H9 (cell line): ENCODE measurements around the gene OR9I1. TPM values are rescaled to one million over a fixed set of nuclear protein-coding genes. Genes with fewer than 3 reads are reported as not detected.

ENCODE experiments used
- DNase-seq: peaks from one replicate; pipeline ENCODE4 v3.0.0-alpha.2; 2017
- H2AFZ ChIP-seq: one replicate; pipeline ENCODE4 v1.6.1; 2013; ENCODE audit warnings: mild to moderate bottlenecking, low read length, control low read depth, moderate library complexity
- H2AK5ac ChIP-seq: 2 replicates; pipeline ENCODE4 v1.6.1; 2013; ENCODE audit warnings: low read length, control low read depth, mixed read lengths; ENCODE audit not compliant: insufficient read length
- H2BK120ac ChIP-seq: one replicate; pipeline ENCODE4 v1.6.1; 2013; ENCODE audit warnings: low read depth, mild to moderate bottlenecking, low read length, control low read depth, inconsistent platforms; ENCODE audit not compliant: poor library complexity, severe bottlenecking
- H2BK12ac ChIP-seq: 2 replicates; pipeline ENCODE4 v1.6.1; 2013; ENCODE audit warnings: low read length, control low read depth, mixed read lengths, low read depth; ENCODE audit not compliant: insufficient read length
- H2BK15ac ChIP-seq: 2 replicates; pipeline ENCODE4 v1.6.1; 2013; ENCODE audit warnings: low read depth, low read length, control low read depth
- H2BK20ac ChIP-seq: one replicate; pipeline ENCODE4 v1.6.1; 2013; ENCODE audit warnings: low read depth, mild to moderate bottlenecking, low read length, control low read depth, inconsistent platforms; ENCODE audit not compliant: poor library complexity, severe bottlenecking
- H2BK5ac ChIP-seq: 2 replicates; pipeline ENCODE4 v1.6.1; 2013; ENCODE audit warnings: low read length, control low read depth, mixed read lengths; ENCODE audit not compliant: insufficient read length
- H3K14ac ChIP-seq: 2 replicates; pipeline ENCODE4 v1.6.1; 2013; ENCODE audit warnings: low read length, control low read depth; ENCODE audit not compliant: insufficient read depth
- H3K18ac ChIP-seq: 2 replicates; pipeline ENCODE4 v1.6.1; 2013; ENCODE audit warnings: low read depth, mild to moderate bottlenecking, mixed read lengths, low read length, control low read depth; ENCODE audit not compliant: insufficient read length
- H3K23ac ChIP-seq: 2 replicates; pipeline ENCODE4 v1.6.1; 2013; ENCODE audit warnings: low read length, control low read depth, mixed read lengths, low read depth; ENCODE audit not compliant: insufficient read length
- H3K23me2 ChIP-seq: 2 replicates; pipeline ENCODE4 v1.6.1; 2013; ENCODE audit warnings: low read depth, mild to moderate bottlenecking, mixed read lengths, low read length, control low read depth; ENCODE audit not compliant: insufficient read length, poor library complexity, severe bottlenecking
- H3K27ac ChIP-seq: 2 replicates; pipeline ENCODE4 v1.5.1; 2013; ENCODE audit warnings: low read length, control low read depth, mixed read lengths, low read depth; ENCODE audit not compliant: insufficient read length
- H3K27me3 ChIP-seq: 2 replicates; pipeline ENCODE4 v1.6.1; 2013; ENCODE audit warnings: low read length, control low read depth, inconsistent platforms; ENCODE audit not compliant: insufficient read depth
- H3K4ac ChIP-seq: 2 replicates; pipeline ENCODE4 v1.6.1; 2013; ENCODE audit warnings: low read depth, mild to moderate bottlenecking, control low read depth, inconsistent platforms, low read length, moderate library complexity
- H3K4me1 ChIP-seq: 2 replicates; pipeline ENCODE4 v1.6.1; 2013; ENCODE audit warnings: low read length, control low read depth, inconsistent platforms; ENCODE audit not compliant: insufficient read depth
- H3K4me2 ChIP-seq: 2 replicates; pipeline ENCODE4 v1.6.1; 2013; ENCODE audit warnings: low read length, control low read depth, mixed read lengths; ENCODE audit not compliant: insufficient read length, insufficient read depth
- H3K56ac ChIP-seq: 2 replicates; pipeline ENCODE4 v1.6.1; 2013; ENCODE audit warnings: low read depth, mild to moderate bottlenecking, mixed read lengths, low read length, control low read depth; ENCODE audit not compliant: insufficient read length
- H3K79me1 ChIP-seq: 2 replicates; pipeline ENCODE4 v1.6.1; 2013; ENCODE audit warnings: low read depth, mild to moderate bottlenecking, moderate library complexity, low read length, control low read depth, inconsistent platforms; ENCODE audit not compliant: insufficient read depth, poor library complexity, severe bottlenecking
- H3K79me2 ChIP-seq: 2 replicates; pipeline ENCODE4 v1.6.1; 2013; ENCODE audit warnings: low read length, control low read depth, inconsistent platforms; ENCODE audit not compliant: insufficient read depth
- H3K9ac ChIP-seq: 2 replicates; pipeline ENCODE4 v1.6.1; 2013; ENCODE audit warnings: low read length, control low read depth, mixed read lengths; ENCODE audit not compliant: insufficient read length; ENCODE audit errors: extremely low read depth
- H3K9me3 ChIP-seq: one replicate; pipeline ENCODE4 v1.6.1; 2013; ENCODE audit warnings: low read depth, low read length, inconsistent platforms; ENCODE audit not compliant: control insufficient read depth
- H3T11ph ChIP-seq: one replicate; pipeline ENCODE4 v1.6.1; 2013; ENCODE audit warnings: mild to moderate bottlenecking, low read length, control low read depth, inconsistent platforms
- H4K20me1 ChIP-seq: one replicate; pipeline ENCODE4 v1.6.1; 2013; ENCODE audit not compliant: control insufficient read depth, insufficient read length, insufficient read depth
- H4K5ac ChIP-seq: 2 replicates; pipeline ENCODE4 v1.6.1; 2013; ENCODE audit warnings: low read depth, mild to moderate bottlenecking, mixed read lengths, low read length, control low read depth; ENCODE audit not compliant: insufficient read length
- H4K8ac ChIP-seq: replicated peaks from 2 replicates; pipeline ENCODE4 v1.6.1; 2013; ENCODE audit warnings: low read length, control low read depth, mixed read lengths, low read depth; ENCODE audit not compliant: insufficient read length
- H4K91ac ChIP-seq: 2 replicates; pipeline ENCODE4 v1.6.1; 2013; ENCODE audit warnings: low read depth, mild to moderate bottlenecking, moderate library complexity, mixed read lengths, low read length, control low read depth; ENCODE audit not compliant: insufficient read length
- H3K27ac Mint-ChIP-seq, 3 experiments: 2 replicates in 2 of 3; 3 replicates in 1 of 3; pipeline ENCODE4 v1.8.0; 2020 to 2021; ENCODE audit warnings: mixed read lengths in 3 of 3, mild to moderate bottlenecking in 1 of 3, moderate library complexity in 1 of 3
- H3K27me3 Mint-ChIP-seq: 2 replicates; pipeline ENCODE4 v1.8.0; 2021; ENCODE audit warnings: low read depth, mild to moderate bottlenecking, moderate library complexity, mixed read lengths
- H3K36me3 Mint-ChIP-seq, 3 experiments: 2 replicates in 2 of 3; 3 replicates in 1 of 3; pipeline ENCODE4 v1.8.0; 2020 to 2021; ENCODE audit warnings: low read depth in 3 of 3, mixed read lengths in 3 of 3; ENCODE audit not compliant: insufficient read depth in 1 of 3
- H3K4me1 Mint-ChIP-seq, 2 experiments: 2 replicates each; pipeline ENCODE4 v1.8.0; 2020; ENCODE audit warnings: mixed read lengths in 2 of 2
- H3K4me3 Mint-ChIP-seq, 2 experiments: 2 replicates in 1 of 2; 3 replicates in 1 of 2; pipeline ENCODE4 v1.8.0; 2020 to 2021; ENCODE audit warnings: mild to moderate bottlenecking in 2 of 2, mixed read lengths in 2 of 2, moderate library complexity in 1 of 2
- H3K9me3 Mint-ChIP-seq, 2 experiments: 2 replicates in 1 of 2; 3 replicates in 1 of 2; pipeline ENCODE4 v1.8.0; 2020; ENCODE audit warnings: mild to moderate bottlenecking in 2 of 2, mixed read lengths in 2 of 2, moderate library complexity in 1 of 2
- CTCF ChIP-seq: fragments of 200-600 bp; sonication (generic); conservative IDR thresholded peaks from 3 replicates; pipeline ENCODE4 v1.8.0; 2021; ENCODE audit warnings: antibody characterized with exemption, mild to moderate bottlenecking
- WGBS: extraction: QIAGEN DNeasy Blood & Tissue Kit; methylation state at CpG from one replicate; pipeline ENCODE4 v1.1.7; 2013; ENCODE audit warnings: missing lambda C conversion rate, low lambda C conversion rate, mixed read lengths; ENCODE audit not compliant: insufficient read length; ENCODE audit errors: extremely low coverage; 5-methylcytosine and 5-hydroxymethylcytosine counted together
- total RNA-seq: library from RNA; stranded (reverse); gene quantifications from 2 replicates; pipeline ENCODE4 v1.2.1, GENCODE V29; 2021

The OR9I1 gene
- total RNA-seq, 1 experiment from 2014 or later: not detected

DNA sequence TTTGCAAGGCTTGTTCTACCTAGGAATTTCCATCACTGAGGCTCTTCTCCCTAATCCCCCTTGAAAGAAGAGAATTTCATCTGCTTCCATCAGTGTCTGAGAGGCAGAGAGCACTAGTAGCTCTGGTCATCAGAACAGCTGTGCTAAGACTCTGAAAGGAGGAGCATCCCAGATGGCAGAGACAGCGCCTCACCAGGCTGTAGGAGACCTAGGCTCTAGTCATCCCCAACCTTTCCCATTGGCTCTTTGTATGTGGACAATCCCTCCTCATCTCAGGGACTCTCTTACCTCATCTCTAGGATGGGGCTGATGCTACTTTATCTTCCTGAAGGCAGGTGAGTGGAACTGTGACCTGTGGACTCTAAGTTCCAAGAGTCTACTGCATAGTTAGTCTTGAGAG lies 8.8 kb upstream of the OR9I1 start:
- Histone ChIP-seq H3K79me1 (no peaks in the 10 kb centered on the region), H3T11ph (no peak overlapping the region), H4K91ac (no peak overlapping the region), H2BK120ac (no peak overlapping the region), H3K79me2 (no peaks in the 10 kb centered on the region), H3K4ac (no peak overlapping the region), H3K9ac (no peak overlapping the region), H3K18ac (no peak overlapping the region), H2AK5ac (no peak overlapping the region), H4K8ac (no peak overlapping the region), H2BK15ac (no peak overlapping the region), H3K14ac (no peak overlapping the region), H3K23me2 (no peaks in the 10 kb centered on the region), H2BK5ac (no peak overlapping the region), H3K27me3 (no peaks in the 10 kb centered on the region), H2BK12ac (no peak overlapping the region), H4K5ac (no peak overlapping the region), H3K23ac (no peak overlapping the region), H3K4me1 (peaks cover 4% of the 10 kb centered on the region; the same call in 1 of the 2 replicates), H3K27ac (no peak overlapping the region), H3K4me2 (no peak overlapping the region), H4K20me1 (no peaks in the 10 kb centered on the region), H2BK20ac (no peak overlapping the region), H2AFZ (no peak overlapping the region), H3K9me3 (no peaks in the 10 kb centered on the region), H3K56ac (no peak overlapping the region)
- Mint-ChIP-seq H3K4me3 (no peak overlapping the region), H3K36me3 (no peaks in the 10 kb centered on the region), H3K4me1 (peaks cover 8 to 13% of the 10 kb centered on the region in 2 experiments), H3K27ac (no peak overlapping the region), H3K27me3 (no peaks in the 10 kb centered on the region; the same call in 1 of the 2 replicates), H3K9me3 (no peaks in the 10 kb centered on the region)
- WGBS: no CpG with 5 or more reads among the region's 1 CpG
- TF ChIP-seq CTCF: no peak
- DNase-seq: no peak
